Endothelial cell of umbilical vein (primary cell): ENCODE measurements around the gene MCU. TPM values are rescaled to one million over a fixed set of nuclear protein-coding genes. Genes with fewer than 3 reads are reported as not detected.

Experiments used
- BruUV-seq: library from RNA; stranded (reverse); fragments of 400-500 nt; replicated peaks from 2 replicates; lab custom pipeline; 2021; lab: Mats Ljungman, UMichigan
- CTCF ChIA-PET: fragments of 300-600, 350-600 bp; sonication (Branson Sonifier 250); formaldehyde crosslinking; loops from one replicate; lab custom pipeline; 2021; ENCODE audit warnings: antibody characterized with exemption, inconsistent platforms; lab: Charles Lee
- POLR2A ChIA-PET: fragments of 300-600, 350-600 bp; sonication (Branson Sonifier 250); formaldehyde crosslinking; loops from one replicate; lab custom pipeline; 2021; ENCODE audit warnings: antibody characterized with exemption, inconsistent platforms; lab: Charles Lee
- DNase-seq: peaks from one replicate; pipeline ENCODE4 v3.0.0-alpha.2; 2011; ENCODE audit warnings: low read depth, low spot score
- FAIRE-seq: peaks from 2 replicates; lab custom pipeline; 2011; peaks lifted over from hg19 to GRCh38; lab: Jason Lieb, UNC
- H2AFZ ChIP-seq: 2 replicates; pipeline ENCODE4 v1.6.0; 2012; ENCODE audit warnings: low read depth, low read length, control low read depth, inconsistent platforms
- H3K27ac ChIP-seq: 2 replicates; pipeline ENCODE4 v1.5.1; 2011; ENCODE audit warnings: low read depth, mild to moderate bottlenecking, control low read depth, low read length, moderate library complexity; ENCODE audit not compliant: insufficient read depth
- H3K27me3 ChIP-seq, 2 experiments: 2 replicates each; pipeline versions ENCODE4 v1.6.0 to v1.6.1; 2011; ENCODE audit warnings: low read length in 2 of 2, mixed read lengths in 1 of 2; ENCODE audit not compliant: control insufficient read depth in 2 of 2, insufficient read depth in 2 of 2
- H3K36me3 ChIP-seq, 2 experiments: 2 replicates in 1 of 2; 3 replicates in 1 of 2; pipeline ENCODE4 v1.5.1; 2011; ENCODE audit warnings: low read length in 2 of 2, mild to moderate bottlenecking in 1 of 2, moderate library complexity in 1 of 2; ENCODE audit not compliant: control insufficient read depth in 2 of 2, insufficient read depth in 2 of 2; ENCODE audit errors: extremely low read depth in 1 of 2
- H3K4me1 ChIP-seq: 3 replicates; pipeline ENCODE4 v1.5.1; 2011; ENCODE audit warnings: mild to moderate bottlenecking, low read length; ENCODE audit not compliant: control insufficient read depth, insufficient read depth; ENCODE audit errors: extremely low read depth
- H3K4me2 ChIP-seq: 2 replicates; pipeline ENCODE4 v1.6.1; 2011; ENCODE audit warnings: low read length, control low read depth, mixed read lengths; ENCODE audit not compliant: insufficient read depth
- H3K4me3 ChIP-seq, 3 experiments: fragments of 200-600 bp in 1 of 3; sonication (generic), shearing (Covaris generic) in 1 of 3; replicated peaks in 1 of 3; 2 replicates each; pipeline ENCODE4 v1.5.1; 2011 to 2016; ENCODE audit warnings: control low read depth in 3 of 3, low read length in 3 of 3, mild to moderate bottlenecking in 2 of 3, inconsistent platforms in 1 of 3, low read depth in 1 of 3, moderate library complexity in 1 of 3; ENCODE audit not compliant: insufficient read depth in 1 of 3
- H3K79me2 ChIP-seq: 2 replicates; pipeline ENCODE4 v1.6.0; 2012; ENCODE audit warnings: low read length, inconsistent platforms; ENCODE audit not compliant: control insufficient read depth, insufficient read depth
- H3K9ac ChIP-seq: replicated peaks from 2 replicates; pipeline ENCODE3; 2011; ENCODE audit warnings: low read length, control low read depth; ENCODE audit not compliant: insufficient read depth; ENCODE audit errors: extremely low read depth
- H3K9me1 ChIP-seq: replicated peaks from 3 replicates; pipeline ENCODE4 v1.6.0; 2011; ENCODE audit warnings: mild to moderate bottlenecking, low read length; ENCODE audit not compliant: control insufficient read depth, insufficient read depth; ENCODE audit errors: extremely low read depth
- H3K9me3 ChIP-seq: replicated peaks from 2 replicates; pipeline ENCODE4 v1.5.1; 2012; ENCODE audit warnings: low read length, inconsistent platforms; ENCODE audit not compliant: control insufficient read depth, insufficient read depth
- H4K20me1 ChIP-seq: replicated peaks from 2 replicates; pipeline ENCODE3; 2011; ENCODE audit warnings: mild to moderate bottlenecking, low read length; ENCODE audit not compliant: control insufficient read depth, insufficient read depth; ENCODE audit errors: extremely low read depth
- CTCF ChIP-seq, 2 donors: IDR thresholded peaks; 1 replicate in 1 of 2; 2 replicates in 1 of 2; pipeline ENCODE4 v1.5.1; 2011; ENCODE audit warnings: low read length in 2 of 2, mild to moderate bottlenecking in 2 of 2, moderate library complexity in 2 of 2, control low read depth in 1 of 2, inconsistent platforms in 1 of 2, low read depth in 1 of 2; ENCODE audit not compliant: insufficient read depth in 1 of 2; ENCODE audit errors: extremely low read depth in 1 of 2
- EZH2 ChIP-seq: IDR thresholded peaks from 2 replicates; pipeline ENCODE4 v1.6.1; 2012; ENCODE audit warnings: borderline replicate concordance, low read depth, mild to moderate bottlenecking, moderate library complexity, low read length, inconsistent platforms; ENCODE audit not compliant: severe bottlenecking
- JUN ChIP-seq: IDR thresholded peaks from 2 replicates; pipeline ENCODE4 v1.6.1; 2011; ENCODE audit warnings: borderline replicate concordance, low read depth; ENCODE audit not compliant: insufficient read length, insufficient read depth
- MAX ChIP-seq: IDR thresholded peaks from 2 replicates; pipeline ENCODE4 v1.6.1; 2011; ENCODE audit not compliant: insufficient read depth, insufficient read length
- MYC ChIP-seq: IDR thresholded peaks from one replicate; pipeline ENCODE4 v1.6.1; 2011; ENCODE audit warnings: mild to moderate bottlenecking, low read depth, low read length
- POLR2A ChIP-seq: IDR thresholded peaks from 2 replicates; pipeline ENCODE4 v1.6.1; 2012; ENCODE audit warnings: low read depth, mild to moderate bottlenecking, control low read depth, low read length
- POLR2AphosphoS5 ChIP-seq: IDR thresholded peaks from 2 replicates; pipeline ENCODE4 v1.6.1; 2012; ENCODE audit warnings: low read depth, mild to moderate bottlenecking, control low read depth, low read length, moderate library complexity; ENCODE audit not compliant: insufficient read depth
- dilution Hi-C: fragments of 300-500 bp; cut with MboI; formaldehyde crosslinking; loops from one replicate; pipeline ENCODE4 v1.15.0; 2019; ENCODE audit warnings: low sequenced_read_pairs; ENCODE audit not compliant: extremely low pct_ligation_motif_present
- intact Hi-C: fragments of 100-400 bp; cut with micrococcal nuclease; formaldehyde crosslinking; loops from one replicate; pipeline ENCODE4 v1.10.0; 2022
- polyA plus RNA-seq, 4 experiments: library from polyadenylated mRNA; depleted of rRNA in 3 of 4; stranded (reverse) in 3 of 4; unstranded in 1 of 4; fragments of >200 nt; gene quantifications; 2 replicates each; pipeline versions ENCODE4 v1.2.1 to v1.2.3, GENCODE V29; 2011 to 2012; ENCODE audit warnings: missing spikeins in 1 of 4
- total RNA-seq: library from RNA; stranded (reverse); gene quantifications from 2 replicates; pipeline ENCODE4 v1.2.3, GENCODE V29; 2021

MCU gene
- total and polyA plus RNA-seq, 2 donors (not counting 3 experiments of a cell fraction or from before 2014, with no cell fraction given) = 25.2 to 37.2 TPM

- Histone ChIP-seq H3K4me2 (peak overlapping the region; percentile 75), H3K4me3 (peak overlapping the region in 1 of 3 experiments; percentile 47), H3K4me1 (peaks cover 25% of the 10 kb centered on the region), H3K9me3 (no peaks in the 10 kb centered on the region), H3K27me3 (no peaks in the 10 kb centered on the region), H2AFZ (peak overlapping the region; percentile 53), H3K36me3 (no peaks in the 10 kb centered on the region), H3K9ac (peak overlapping the region; percentile 61), H3K79me2 (no peaks in the 10 kb centered on the region), H3K9me1 (no peaks in the 10 kb centered on the region), H3K27ac (peak overlapping the region; percentile 95), H4K20me1 (no peaks in the 10 kb centered on the region)
- intact Hi-C loops (loop anchor here (1.0 to 5.0 kb wide), 3 partner anchors 158 to 261 kb away; partner anchors contain the start of gene MCU), dilution Hi-C loops (no loop called here)
- ChIA-PET POLR2A (no interaction called here), CTCF (no interaction called here)
- TF ChIP-seq JUN (no peak), POLR2A (no peak), POLR2AphosphoS5 (no peak), MYC (no peak), EZH2 (no peak), CTCF (IDR thresholded peaks at IDR 0.05; ENCODE audit: extremely low read depth in 1 of 2, insufficient read depth in 1 of 2, low read depth in 1 of 2, low read length in 2 of 2) (no peak), MAX (no peak)
- FAIRE-seq = peak; percentile 31
- BruUV-seq = TSS peak; percentile 96
- no peak for DNase-seq
These were observed 194.7 kb downstream of the MCU start for GRCh38 chr10:72886621-72887020.
